ENCODE results near the gene AURKAIP1. TPM values are rescaled to one million over a fixed set of nuclear protein-coding genes. Genes with fewer than 3 reads are reported as not detected.

Gene AURKAIP1
- total and polyA plus RNA-seq, 8 donors, result 36.9 to 127 (median 56.6) TPM

DNA sequence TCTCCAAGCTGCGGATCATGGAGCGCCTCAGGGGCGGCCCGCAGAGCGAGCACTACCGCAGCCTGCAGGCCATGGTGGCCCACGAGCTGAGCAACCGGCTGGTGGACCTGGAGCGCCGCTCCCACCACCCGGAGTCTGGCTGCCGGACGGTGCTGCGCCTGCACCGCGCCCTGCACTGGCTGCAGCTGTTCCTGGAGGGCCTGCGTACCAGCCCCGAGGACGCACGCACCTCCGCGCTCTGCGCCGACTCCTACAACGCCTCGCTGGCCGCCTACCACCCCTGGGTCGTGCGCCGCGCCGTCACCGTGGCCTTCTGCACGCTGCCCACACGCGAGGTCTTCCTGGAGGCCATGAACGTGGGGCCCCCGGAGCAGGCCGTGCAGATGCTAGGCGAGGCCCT, 47.7 kb downstream of the AURKAIP1 start:
- H3K9me3 ChIP-seq, result no peaks in the 10 kb centered on the region
- H3K4me1 ChIP-seq, result peaks cover 12 to 40% of the 10 kb centered on the region in 2 donors
- DNase-seq, result no peak
- H3K27me3 ChIP-seq, result no peaks in the 10 kb centered on the region
- TF ChIP-seq, protein P1, sequence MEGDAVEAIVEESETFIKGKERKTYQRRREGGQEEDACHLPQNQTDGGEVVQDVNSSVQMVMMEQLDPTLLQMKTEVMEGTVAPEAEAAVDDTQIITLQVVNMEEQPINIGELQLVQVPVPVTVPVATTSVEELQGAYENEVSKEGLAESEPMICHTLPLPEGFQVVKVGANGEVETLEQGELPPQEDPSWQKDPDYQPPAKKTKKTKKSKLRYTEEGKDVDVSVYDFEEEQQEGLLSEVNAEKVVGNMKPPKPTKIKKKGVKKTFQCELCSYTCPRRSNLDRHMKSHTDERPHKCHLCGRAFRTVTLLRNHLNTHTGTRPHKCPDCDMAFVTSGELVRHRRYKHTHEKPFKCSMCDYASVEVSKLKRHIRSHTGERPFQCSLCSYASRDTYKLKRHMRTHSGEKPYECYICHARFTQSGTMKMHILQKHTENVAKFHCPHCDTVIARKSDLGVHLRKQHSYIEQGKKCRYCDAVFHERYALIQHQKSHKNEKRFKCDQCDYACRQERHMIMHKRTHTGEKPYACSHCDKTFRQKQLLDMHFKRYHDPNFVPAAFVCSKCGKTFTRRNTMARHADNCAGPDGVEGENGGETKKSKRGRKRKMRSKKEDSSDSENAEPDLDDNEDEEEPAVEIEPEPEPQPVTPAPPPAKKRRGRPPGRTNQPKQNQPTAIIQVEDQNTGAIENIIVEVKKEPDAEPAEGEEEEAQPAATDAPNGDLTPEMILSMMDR (IDR thresholded peaks at IDR 0.05), result no peak
- ATAC-seq, result no peak
- intact Hi-C loops (cut with DNase I), result no loop called here
- H3K27ac ChIP-seq, result no peak overlapping the region
- no peak overlapping the region for H3K4me3 ChIP-seq
- peaks cover 0 to 26% of the 10 kb centered on the region in 2 donors for H3K36me3 ChIP-seq

DNA sequence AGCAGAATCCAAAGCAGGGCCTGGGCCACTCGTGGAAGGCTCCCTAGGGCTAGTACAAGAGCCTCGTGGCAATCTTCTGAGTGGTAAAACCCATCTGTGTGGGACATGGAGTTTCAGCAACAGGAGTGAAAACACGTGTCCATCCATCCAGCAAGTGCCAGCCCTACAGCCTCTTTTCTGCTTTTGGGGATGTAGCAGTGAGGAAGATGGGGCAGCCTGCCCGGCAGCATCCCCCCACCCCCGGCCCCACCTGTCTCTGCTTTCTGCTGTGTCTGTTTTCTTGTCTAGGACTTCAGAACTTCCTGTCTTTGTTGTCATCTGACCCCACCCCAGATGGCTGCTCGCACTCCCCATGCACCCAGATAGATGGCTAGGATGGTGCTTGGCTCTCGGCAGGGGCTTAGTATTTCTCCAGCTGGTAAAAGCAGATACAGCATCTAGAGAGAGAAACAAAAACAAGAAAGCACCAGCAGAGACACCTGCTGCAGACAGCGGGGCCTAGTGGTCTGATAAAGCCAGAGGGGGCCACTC, 48.9 kb downstream of the AURKAIP1 start:
- H3K9me3 ChIP-seq, result no peaks in the 10 kb centered on the region
- TF ChIP-seq, protein P1 (IDR thresholded peaks at IDR 0.05), result no peak
- ATAC-seq, result no peak
- H3K27ac ChIP-seq, result peak overlapping the region in 1 of 2 donors; percentile 86
- H3K36me3 ChIP-seq, result peaks cover 0 to 32% of the 10 kb centered on the region in 2 donors
- intact Hi-C loops (cut with DNase I), result no loop called here
- H3K4me1 ChIP-seq, result peaks cover 12 to 46% of the 10 kb centered on the region in 2 donors
- no peaks in the 10 kb centered on the region for H3K27me3 ChIP-seq
- H3K4me3 ChIP-seq, result peak overlapping the region in 1 of 2 donors; percentile 97
- no peak for DNase-seq

DNA sequence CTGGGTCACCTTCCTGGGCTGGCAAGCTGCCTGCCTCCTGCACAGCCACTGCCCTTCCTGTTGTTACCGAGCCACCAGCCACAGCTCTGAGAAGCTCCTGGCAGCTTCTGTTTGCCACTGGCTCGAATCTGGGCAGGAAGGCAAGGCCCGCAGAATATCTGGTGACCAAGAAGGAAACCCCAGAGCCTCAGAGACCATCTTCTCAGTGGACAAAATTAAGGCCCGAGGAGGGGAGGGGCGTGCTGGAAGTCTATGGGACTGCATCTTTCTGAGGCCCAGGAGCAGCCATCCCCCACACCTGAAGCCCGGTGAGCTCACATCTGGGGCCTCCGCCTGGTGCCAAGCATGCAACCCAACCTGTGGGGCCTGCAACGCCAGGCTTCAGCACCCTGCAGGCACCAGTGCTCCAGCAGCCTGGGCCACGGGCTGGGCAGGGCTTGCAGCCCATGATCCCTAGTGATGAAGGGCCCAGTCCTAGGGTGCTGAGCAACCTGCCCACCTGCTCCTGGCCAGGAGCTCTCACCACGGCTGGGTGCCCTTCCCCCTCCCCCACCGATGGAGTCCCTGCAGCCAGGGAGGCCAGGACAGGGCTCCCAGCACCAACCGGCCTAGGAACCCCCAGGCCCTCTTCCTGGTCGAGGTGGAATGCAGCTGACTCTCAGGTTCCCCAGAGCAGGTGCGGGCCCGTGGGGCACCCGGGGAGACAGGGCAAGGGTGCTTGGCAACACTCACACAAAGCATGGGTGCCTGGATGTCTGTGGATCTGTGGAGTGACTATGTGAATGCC, 49.5 kb downstream of the AURKAIP1 start:
- DNase-seq (no peak), ATAC-seq (peak; percentile 40)
- Histone ChIP-seq H3K27ac (peak overlapping the region; percentile 82 to 86), H3K9me3 (no peaks in the 10 kb centered on the region), H3K27me3 (no peaks in the 10 kb centered on the region), H3K36me3 (peaks cover 0 to 39% of the 10 kb centered on the region in 2 donors), H3K4me3 (peak overlapping the region; percentile 97 to 100), H3K4me1 (peaks cover 12 to 46% of the 10 kb centered on the region in 2 donors)
- intact Hi-C loops (cut with DNase I), result no loop called here
- TF ChIP-seq, protein P1 (IDR thresholded peaks at IDR 0.05), result no peak

- H3K4me1 ChIP-seq, result peaks cover 12 to 49% of the 10 kb centered on the region in 2 donors
- intact Hi-C loops (cut with DNase I), result no loop called here
- peak within 1 kb of the TSS; percentile 97 to 100 for H3K4me3 ChIP-seq
- TF ChIP-seq, protein P1 (IDR thresholded peaks at IDR 0.05), result no peak
- ATAC-seq, result peak; percentile 92
- no peaks in the 10 kb centered on the region for H3K27me3 ChIP-seq
- no peaks in the 10 kb centered on the region for H3K9me3 ChIP-seq
- peak within 1 kb of the TSS; percentile 82 to 86 for H3K27ac ChIP-seq
- peaks cover 0 to 46% of the 10 kb centered on the region in 2 donors for H3K36me3 ChIP-seq
- DNase-seq, result peak; percentile 85 to 95 (median 94)
These were observed 50.3 kb downstream of the AURKAIP1 start, which contains the start of the genes CPTP and INTS11 for GRCh38 chr1:1324524-1325287. Gene CPTP (plus strand): TSS chr1:1324802. CDS start chr1:1326911, 2,109 bp downstream. Gene INTS11 (minus strand): TSS chr1:1324660. CDS start chr1:1324608, 52 bp downstream.

All from left lung (tissue), 10 donors.